Activated naive CD4-positive, alpha-beta T cell treated with anti-CD3 and anti-CD28 coated beads for 36 hours (primary cell): Measurements from ENCODE around the gene PPIL6. TPM values are rescaled to one million over a fixed set of nuclear protein-coding genes. Genes with fewer than 3 reads are reported as not detected.

Source experiments
- CTCF ChIA-PET: fragments of 350-600 bp; sonication (Branson Sonifier 250); formaldehyde crosslinking; loops from one replicate; lab custom pipeline; 2021; ENCODE audit warnings: antibody characterized with exemption; lab: Charles Lee
- DNase-seq: peaks from one replicate; pipeline ENCODE4 v3.0.0-alpha.2; 2020
- H3K27ac Mint-ChIP-seq: one replicate; pipeline ENCODE4 v1.8.0; 2021; ENCODE audit warnings: mild to moderate bottlenecking, mixed read lengths
- H3K27me3 Mint-ChIP-seq: one replicate; pipeline ENCODE4 v1.8.0; 2021; ENCODE audit warnings: low read depth, mixed read lengths
- H3K36me3 Mint-ChIP-seq: one replicate; pipeline ENCODE4 v1.8.0; 2021; ENCODE audit warnings: low read depth, mixed read lengths
- H3K4me1 Mint-ChIP-seq: one replicate; pipeline ENCODE4 v1.8.0; 2021; ENCODE audit warnings: low read depth, mixed read lengths
- H3K4me3 Mint-ChIP-seq: one replicate; pipeline ENCODE4 v1.8.0; 2021; ENCODE audit warnings: mild to moderate bottlenecking, moderate library complexity, mixed read lengths
- H3K9me3 Mint-ChIP-seq: one replicate; pipeline ENCODE4 v1.8.0; 2021; ENCODE audit warnings: mixed read lengths
- intact Hi-C: fragments of 100-400 bp; cut with micrococcal nuclease; formaldehyde crosslinking; loops from one replicate; pipeline ENCODE4 v1.15.1; 2023
- total RNA-seq, 2 experiments: library from RNA; stranded (reverse); gene quantifications; one replicate each; pipeline ENCODE4 v1.2.3, GENCODE V29; 2021

PPIL6 gene
- total RNA-seq, 2 experiments from 2014 or later: 0.19 TPM; not detected in 1

GRCh38 chr6:109381747-109382575 lies 58.5 kb downstream of the PPIL6 start, which contains the start of gene CD164:
TSS of gene CD164 (minus strand) at chr6:109382467. CDS start at chr6:109382378, 89 bp downstream.
- no peaks in the 10 kb centered on the region for H3K9me3 Mint-ChIP-seq
- no peaks in the 10 kb centered on the region for H3K27me3 Mint-ChIP-seq
- peak within 1 kb of the TSS; percentile 96 for H3K4me3 Mint-ChIP-seq
- H3K4me1 Mint-ChIP-seq: peaks cover 41% of the 10 kb centered on the region
- intact Hi-C loops: loop anchor here (1.0 to 10.0 kb wide), 20 partner anchors 9 to 1670 kb away; partner anchors contain the start of genes AK9, AMD1, CDC40 and CDK19
- CTCF ChIA-PET: interaction anchor here (0.6 to 4.9 kb wide), 11 partner anchors 8 to 658 kb away, joined by 3 to 86 read pairs (median 4); partner anchors contain the start of genes PPIL6 and SMPD2
- H3K36me3 Mint-ChIP-seq: peaks cover 32% of the 10 kb centered on the region
- peak; percentile 94 for DNase-seq
- H3K27ac Mint-ChIP-seq: peak within 1 kb of the TSS; percentile 100

DNA sequence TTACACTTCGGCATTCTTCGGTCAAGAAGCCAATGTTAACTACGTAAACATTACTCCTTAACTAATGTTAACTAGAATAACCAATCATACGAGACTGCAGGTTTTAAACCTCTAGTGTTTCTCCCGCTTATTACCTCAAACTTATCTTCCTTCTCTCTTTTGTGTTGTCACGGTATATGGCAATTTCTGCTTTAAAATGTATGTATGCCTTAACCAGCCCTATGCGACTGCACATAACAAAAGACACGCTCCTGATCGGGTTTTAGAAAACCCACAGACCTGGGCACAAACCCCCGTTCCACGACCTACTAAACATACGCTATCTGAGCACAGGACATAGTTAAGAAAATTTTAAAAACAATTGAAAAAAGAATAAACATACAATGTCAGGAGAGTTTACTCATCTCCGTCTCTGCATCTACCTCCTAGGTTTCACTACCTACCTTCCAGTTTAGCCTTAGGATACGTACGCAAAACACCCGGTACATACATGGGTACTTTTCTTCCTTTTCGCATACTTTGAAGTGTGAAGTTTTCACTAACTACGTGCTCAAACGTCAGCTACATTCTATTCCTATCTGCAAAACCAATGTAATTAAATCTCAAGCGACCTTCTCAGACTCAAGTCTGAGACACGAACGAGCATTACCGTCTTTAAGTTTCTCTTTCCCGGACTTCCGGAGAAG lies 59.2 kb downstream of the PPIL6 start:
- CTCF ChIA-PET: interaction anchor here (0.6 kb wide), 1 partner anchor 7 kb away, joined by 3 read pairs; no protein-coding TSS in a partner anchor
- H3K27me3 Mint-ChIP-seq: no peaks in the 10 kb centered on the region
- peak overlapping the region; percentile 98 for H3K27ac Mint-ChIP-seq
- DNase-seq: peak; percentile 11
- intact Hi-C loops: loop anchor here (1.0 to 10.0 kb wide), 11 partner anchors 8 to 1669 kb away; partner anchors contain the start of genes AMD1, CDC40, OSTM1 and SCML4
- H3K4me1 Mint-ChIP-seq: peaks cover 44% of the 10 kb centered on the region
- H3K36me3 Mint-ChIP-seq: peaks cover 36% of the 10 kb centered on the region
- no peaks in the 10 kb centered on the region for H3K9me3 Mint-ChIP-seq
- peak overlapping the region; percentile 96 for H3K4me3 Mint-ChIP-seq

DNA sequence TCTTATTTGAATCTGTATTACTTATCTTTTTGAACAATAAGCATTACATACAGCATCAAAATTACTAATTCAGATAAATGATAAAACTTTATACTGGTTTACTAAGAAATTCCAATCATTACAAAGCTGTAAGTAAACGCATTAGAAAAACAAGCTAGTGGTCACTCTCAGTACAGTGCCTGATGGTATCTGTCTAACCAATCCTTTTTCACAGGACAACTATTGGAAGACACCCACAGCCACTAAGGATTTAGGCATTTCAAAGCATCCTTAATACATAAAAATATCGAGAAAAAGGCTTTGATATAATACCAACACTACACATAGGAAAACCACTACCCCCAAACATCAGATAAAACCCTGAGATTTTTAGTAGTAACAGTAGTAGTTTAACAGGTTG lies 60.7 kb downstream of the PPIL6 start:
- peaks cover 45% of the 10 kb centered on the region for H3K36me3 Mint-ChIP-seq
- peak overlapping the region; percentile 96 for H3K4me3 Mint-ChIP-seq
- peak overlapping the region; percentile 77 for H3K27ac Mint-ChIP-seq
- H3K9me3 Mint-ChIP-seq: no peaks in the 10 kb centered on the region
- H3K4me1 Mint-ChIP-seq: peaks cover 51% of the 10 kb centered on the region
- DNase-seq: no peak
- intact Hi-C loops: loop anchor here (5.0 to 10.0 kb wide), 10 partner anchors 437 to 1667 kb away; partner anchors contain the start of genes AMD1, CDC40, OSTM1 and SCML4
- no peaks in the 10 kb centered on the region for H3K27me3 Mint-ChIP-seq
- CTCF ChIA-PET: interaction anchor here (1.0 to 1.3 kb wide), 2 partner anchors 103 to 192 kb away, joined by 3 to 4 read pairs; no protein-coding TSS in a partner anchor

DNA sequence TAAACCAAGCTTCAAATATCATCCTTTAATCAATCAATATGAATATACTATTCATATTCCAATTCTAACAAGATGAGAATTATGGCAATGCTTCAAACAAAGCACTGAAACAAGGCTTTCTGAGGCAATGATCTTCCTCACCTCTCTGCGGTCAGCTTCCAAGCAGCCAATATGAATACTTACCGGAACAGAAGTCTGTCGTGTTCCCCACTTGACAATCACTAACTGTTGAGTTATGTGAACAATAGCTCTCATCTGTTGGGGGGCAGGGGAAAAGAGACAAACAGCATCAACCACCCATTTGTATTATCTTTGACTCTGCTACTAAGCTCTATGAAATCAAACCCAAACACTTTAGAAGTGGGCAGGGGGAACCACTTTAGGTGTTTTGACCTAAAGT lies 62.7 kb downstream of the PPIL6 start:
- H3K27ac Mint-ChIP-seq: no peak overlapping the region
- H3K4me1 Mint-ChIP-seq: peaks cover 56% of the 10 kb centered on the region
- CTCF ChIA-PET: interaction anchor here (0.6 to 0.9 kb wide), 3 partner anchors 38 to 1633 kb away, joined by 3 to 4 read pairs (median 4); no protein-coding TSS in a partner anchor

DNA sequence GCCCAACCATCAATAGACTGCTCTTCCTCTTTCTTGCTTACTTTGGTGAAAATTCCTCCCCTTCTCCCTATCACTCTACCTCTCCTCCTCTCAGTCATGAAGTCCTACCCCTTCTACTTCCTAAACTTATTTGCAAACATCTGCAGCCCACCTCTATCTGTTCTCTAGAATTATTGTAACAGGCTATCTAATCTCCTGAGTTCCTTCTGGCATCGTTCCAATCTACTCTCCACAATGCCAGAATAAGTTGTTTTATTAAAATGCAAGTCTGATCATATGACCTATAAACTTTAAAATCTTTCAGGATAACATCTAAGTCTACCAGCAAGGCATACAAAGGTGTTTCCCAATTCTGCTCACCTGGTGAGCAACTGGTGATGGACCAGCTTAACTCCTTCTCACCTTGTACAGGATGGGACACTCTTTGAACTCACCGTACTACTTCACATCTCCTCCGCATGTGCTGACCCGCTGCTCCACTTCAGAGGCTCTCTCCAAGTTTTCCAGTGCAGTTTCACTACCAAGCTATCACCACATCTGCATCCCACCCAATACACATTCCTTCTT lies 66.0 kb downstream of the PPIL6 start:
- intact Hi-C loops: loop anchor here (2.0 kb wide), 1 partner anchor 172 kb away; no protein-coding TSS in a partner anchor
- H3K27me3 Mint-ChIP-seq: no peaks in the 10 kb centered on the region
- peak overlapping the region; percentile 78 for H3K27ac Mint-ChIP-seq
- H3K36me3 Mint-ChIP-seq: peaks cover 59% of the 10 kb centered on the region
- CTCF ChIA-PET: interaction anchor here (0.7 to 1.3 kb wide), 2 partner anchors 7 to 10 kb away, joined by 3 to 10 read pairs; no protein-coding TSS in a partner anchor
- no peaks in the 10 kb centered on the region for H3K9me3 Mint-ChIP-seq
- H3K4me1 Mint-ChIP-seq: peaks cover 69% of the 10 kb centered on the region
- H3K4me3 Mint-ChIP-seq: no peak overlapping the region
- DNase-seq: no peak

More for the DNA sequence above, 62.7 kb downstream of the PPIL6 start:
- no peak for DNase-seq
- H3K36me3 Mint-ChIP-seq: peaks cover 61% of the 10 kb centered on the region
- intact Hi-C loops: no loop called here
- H3K4me3 Mint-ChIP-seq: no peak overlapping the region
- no peaks in the 10 kb centered on the region for H3K9me3 Mint-ChIP-seq
- H3K27me3 Mint-ChIP-seq: no peaks in the 10 kb centered on the region

- CTCF ChIA-PET: interaction anchor here (0.7 to 1.3 kb wide), 2 partner anchors 8 to 10 kb away, joined by 3 to 10 read pairs; no protein-coding TSS in a partner anchor
- H3K4me1 Mint-ChIP-seq: peaks cover 63% of the 10 kb centered on the region
- H3K4me3 Mint-ChIP-seq: peak overlapping the region; percentile 20
- H3K9me3 Mint-ChIP-seq: no peaks in the 10 kb centered on the region
- no peaks in the 10 kb centered on the region for H3K27me3 Mint-ChIP-seq
- H3K36me3 Mint-ChIP-seq: peaks cover 56% of the 10 kb centered on the region
- peak overlapping the region; percentile 78 for H3K27ac Mint-ChIP-seq
- DNase-seq: peak; percentile 74
- intact Hi-C loops: loop anchor here (1.0 to 2.0 kb wide), 3 partner anchors 8 to 171 kb away; no protein-coding TSS in a partner anchor
Measured at GRCh38 chr6:109373762-109374161, 66.7 kb downstream of the PPIL6 start.

GRCh38 chr6:109373331-109373730 lies 67.1 kb downstream of the PPIL6 start:
- H3K4me1 Mint-ChIP-seq: peaks cover 60% of the 10 kb centered on the region
- intact Hi-C loops: loop anchor here (1.0 to 2.0 kb wide), 2 partner anchors 8 to 65 kb away; no protein-coding TSS in a partner anchor
- no peaks in the 10 kb centered on the region for H3K9me3 Mint-ChIP-seq
- peaks cover 58% of the 10 kb centered on the region for H3K36me3 Mint-ChIP-seq
- H3K4me3 Mint-ChIP-seq: no peak overlapping the region
- no peaks in the 10 kb centered on the region for H3K27me3 Mint-ChIP-seq
- DNase-seq: peak; percentile 18
- CTCF ChIA-PET: interaction anchor here (0.7 to 1.3 kb wide), 3 partner anchors 8 to 39 kb away, joined by 3 to 10 read pairs (median 3); no protein-coding TSS in a partner anchor
- peak overlapping the region; percentile 78 for H3K27ac Mint-ChIP-seq

DNA sequence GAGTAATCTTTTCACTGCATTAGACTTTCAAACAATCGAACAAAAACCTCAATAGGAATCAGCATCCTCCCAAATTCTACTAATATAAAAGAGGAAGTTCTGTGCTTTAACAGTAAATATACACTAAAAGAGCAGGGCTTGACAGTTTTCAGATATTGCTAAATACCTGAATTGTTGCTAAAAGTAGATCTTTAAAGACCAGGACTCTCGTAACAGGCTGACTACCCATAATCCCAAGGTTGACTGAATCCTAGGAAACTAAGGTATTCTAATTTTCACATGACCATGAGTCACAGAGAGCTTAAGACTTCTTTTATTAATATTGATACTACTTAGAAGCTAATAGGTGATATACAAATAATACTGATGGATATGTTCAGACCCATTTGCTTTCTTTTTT lies 68.3 kb downstream of the PPIL6 start:
- no peaks in the 10 kb centered on the region for H3K9me3 Mint-ChIP-seq
- H3K27me3 Mint-ChIP-seq: no peaks in the 10 kb centered on the region
- CTCF ChIA-PET: interaction anchor here (0.7 to 0.9 kb wide), 2 partner anchors 11 to 184 kb away, joined by 3 to 4 read pairs; no protein-coding TSS in a partner anchor
- H3K36me3 Mint-ChIP-seq: peaks cover 53% of the 10 kb centered on the region
- intact Hi-C loops: loop anchor here (2.0 kb wide), 1 partner anchor 63 kb away; no protein-coding TSS in a partner anchor
- peaks cover 50% of the 10 kb centered on the region for H3K4me1 Mint-ChIP-seq
- no peak overlapping the region for H3K27ac Mint-ChIP-seq
- H3K4me3 Mint-ChIP-seq: no peak overlapping the region
- no peak for DNase-seq

- Mint-ChIP-seq H3K4me1 (peaks cover 46% of the 10 kb centered on the region), H3K27ac (no peak overlapping the region), H3K36me3 (peaks cover 57% of the 10 kb centered on the region), H3K27me3 (no peaks in the 10 kb centered on the region), H3K9me3 (no peaks in the 10 kb centered on the region), H3K4me3 (no peak overlapping the region)
- DNase-seq: no peak
- intact Hi-C loops: no loop called here
- CTCF ChIA-PET: interaction anchor here (1.2 to 1.8 kb wide), 2 partner anchors 12 to 183 kb away, joined by 7 to 9 read pairs; partner anchors contain the start of gene CD164
Measured at GRCh38 chr6:109370792-109371191, 69.6 kb downstream of the PPIL6 start.

GRCh38 chr6:109370336-109370735 lies 70.1 kb downstream of the PPIL6 start:
- peaks cover 59% of the 10 kb centered on the region for H3K36me3 Mint-ChIP-seq
- no peak overlapping the region for H3K4me3 Mint-ChIP-seq
- H3K27ac Mint-ChIP-seq: no peak overlapping the region
- H3K27me3 Mint-ChIP-seq: no peaks in the 10 kb centered on the region
- no peaks in the 10 kb centered on the region for H3K9me3 Mint-ChIP-seq
- peaks cover 46% of the 10 kb centered on the region for H3K4me1 Mint-ChIP-seq
- intact Hi-C loops: no loop called here
- no peak for DNase-seq
- CTCF ChIA-PET: interaction anchor here (1.2 to 1.8 kb wide), 2 partner anchors 13 to 183 kb away, joined by 7 to 9 read pairs; partner anchors contain the start of gene CD164

DNA sequence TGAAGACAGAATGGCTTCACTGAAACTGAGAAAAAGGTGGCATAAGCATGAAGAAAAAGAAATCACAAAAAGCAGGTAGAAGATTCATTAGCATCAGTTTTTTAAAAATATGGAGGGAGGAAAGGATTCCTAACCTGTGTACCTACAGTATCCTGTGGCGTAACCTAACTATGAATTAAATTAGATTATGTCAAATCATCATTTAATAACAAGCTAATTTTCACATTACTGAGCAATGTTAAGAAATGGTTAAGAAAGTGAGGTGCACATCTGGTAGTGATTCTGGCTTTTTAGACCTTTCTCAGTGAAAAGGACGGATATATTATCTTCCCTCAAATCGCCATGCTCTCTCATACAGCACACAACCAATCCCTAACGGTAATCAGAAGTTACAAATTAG lies 70.7 kb downstream of the PPIL6 start:
- CTCF ChIA-PET: interaction anchor here (1.2 to 1.8 kb wide), 2 partner anchors 13 to 182 kb away, joined by 7 to 9 read pairs; partner anchors contain the start of gene CD164
- no peak for DNase-seq
- no peak overlapping the region for H3K4me3 Mint-ChIP-seq
- H3K9me3 Mint-ChIP-seq: no peaks in the 10 kb centered on the region
- H3K27me3 Mint-ChIP-seq: no peaks in the 10 kb centered on the region
- H3K4me1 Mint-ChIP-seq: peaks cover 40% of the 10 kb centered on the region
- intact Hi-C loops: no loop called here
- H3K36me3 Mint-ChIP-seq: peaks cover 58% of the 10 kb centered on the region
- H3K27ac Mint-ChIP-seq: no peak overlapping the region
